Stomach (tissue), 4 donors: ENCODE measurements around the gene TATDN3.

Source experiments
- CTCF ChIP-seq, 7 experiments: fragments of 450-650 bp in 4 of 7; fragments of 200-600 bp in 3 of 7; sonication (generic) in 3 of 7; IDR thresholded peaks; one replicate each; pipeline ENCODE4 v1.5.1; 2016 to 2019; ENCODE audit warnings: antibody characterized with exemption in 7 of 7, control low read depth in 2 of 7, mild to moderate bottlenecking in 1 of 7
- POLR2A ChIP-seq, 4 donors: fragments of 450-650 bp; IDR thresholded peaks; one replicate each; pipeline ENCODE4 v1.6.1; 2016; ENCODE audit warnings: antibody characterized with exemption in 4 of 4, control low read depth in 2 of 4, mild to moderate bottlenecking in 1 of 4, moderate library complexity in 1 of 4
- POLR2AphosphoS5 ChIP-seq, 3 donors: sonication (generic); formaldehyde crosslinking; IDR thresholded peaks; one replicate each; pipeline ENCODE4 v1.6.1; 2016; ENCODE audit warnings: antibody characterized with exemption in 3 of 3

GRCh38 chr1:212860713-212861581 lies 69.3 kb downstream of the TATDN3 start:
- TF ChIP-seq CTCF (IDR thresholded peaks at IDR 0.05) (no peak), POLR2A (IDR thresholded peaks at IDR 0.05) (no peak), POLR2AphosphoS5 (IDR thresholded peaks at IDR 0.05) (no peak)
